K562 (cell line): Measurements from ENCODE around the gene SPATA25. TPM values are rescaled to one million over a fixed set of nuclear protein-coding genes. Genes with fewer than 3 reads are reported as not detected.

Source experiments
- AFF4 ChIP-seq: sonication (generic); formaldehyde crosslinking; IDR thresholded peaks from 2 replicates; pipeline ENCODE4 v1.8.0; 2023; ENCODE audit warnings: mild to moderate bottlenecking, missing genetic modification reagents
- CEBPG ChIP-seq, 3 experiments: fragments of 200-800 bp in 1 of 3; sonication (Bioruptor generic) in 1 of 3; sonication (generic) in 1 of 3; formaldehyde crosslinking in 1 of 3; IDR thresholded peaks in 2 of 3; conservative IDR thresholded peaks in 1 of 3; 2 replicates each; pipeline versions ENCODE4 v1.6.1 to v1.8.0; 2016 to 2022; ENCODE audit warnings: missing compliant biosample characterization in 2 of 3, missing genetic modification characterization in 2 of 3, mild to moderate bottlenecking in 1 of 3, missing genetic modification reagents in 1 of 3
- CTCF ChIP-seq, 3 experiments: IDR thresholded peaks in 2 of 3; conservative IDR thresholded peaks in 1 of 3; 2 replicates each; pipeline ENCODE4 v1.5.1; 2011 to 2012; ENCODE audit warnings: low read length in 3 of 3, mild to moderate bottlenecking in 3 of 3, control low read depth in 2 of 3, improper control_type of control experiment in 1 of 3, inconsistent platforms in 1 of 3, low read depth in 1 of 3, mixed read lengths in 1 of 3, moderate library complexity in 1 of 3; ENCODE audit not compliant: insufficient read depth in 2 of 3
- DPF2 ChIP-seq: fragments of 450-650 bp; IDR thresholded peaks from 2 replicates; pipeline ENCODE4 v1.6.1; 2016
- HDAC2 ChIP-seq: fragments of 450-650 bp; IDR thresholded peaks from 2 replicates; pipeline ENCODE4 v1.6.1; 2016; ENCODE audit warnings: mild to moderate bottlenecking
- MBD2 ChIP-seq: sonication (generic); IDR thresholded peaks from 2 replicates; pipeline ENCODE4 v1.6.1; 2016; ENCODE audit warnings: low read depth, borderline replicate concordance
- MCM7 ChIP-seq, 2 experiments: fragments of 450-650 bp; IDR thresholded peaks; 2 replicates each; pipeline ENCODE4 v1.6.1; 2016 to 2018
- NUFIP1 ChIP-seq: fragments of 450-650 bp; IDR thresholded peaks from 2 replicates; pipeline ENCODE4 v1.6.1; 2018; ENCODE audit not compliant: partially characterized antibody
- TEAD1 ChIP-seq, 2 experiments: fragments of 450-650 bp in 1 of 2; sonication (generic) in 1 of 2; formaldehyde crosslinking; IDR thresholded peaks; 2 replicates each; pipeline versions ENCODE4 v1.4.0 to v1.8.0; 2020 to 2022; ENCODE audit warnings: mild to moderate bottlenecking in 2 of 2, missing genetic modification reagents in 1 of 2
- TRIM25 ChIP-seq: fragments of 450-650 bp; IDR thresholded peaks from 2 replicates; pipeline ENCODE4 v1.7.0; 2016; ENCODE audit warnings: borderline replicate concordance
- VEZF1 ChIP-seq: fragments of 200-800 bp; sonication (Bioruptor generic); IDR thresholded peaks from 2 replicates; pipeline ENCODE4 v1.6.1; 2017; ENCODE audit warnings: missing genetic modification characterization, missing compliant biosample characterization
- ZBTB11 ChIP-seq, 3 experiments: fragments of 200-800 bp in 1 of 3; fragments of 250-450 bp in 1 of 3; fragments of 450-650 bp in 1 of 3; sonication (Bioruptor Pico) in 1 of 3; sonication (Bioruptor generic) in 1 of 3; formaldehyde crosslinking in 1 of 3; IDR thresholded peaks; 2 replicates each; pipeline versions ENCODE4 v1.6.1 to v1.8.0; 2016 to 2022; ENCODE audit warnings: mild to moderate bottlenecking in 2 of 3, missing genetic modification characterization in 2 of 3, missing compliant biosample characterization in 1 of 3, moderate library complexity in 1 of 3
- polyA plus RNA-seq, 8 experiments: library from polyadenylated mRNA; depleted of rRNA in 4 of 8; stranded (reverse) in 5 of 8; unstranded in 3 of 8; fragments of >200 nt; fragmentation: Nextera tagmentation in 2 of 8; fragmentation: Illumina TruSeq in 1 of 8; extraction: Ambion mirVana in 2 of 8; extraction: Trizol in 1 of 8; gene quantifications; 2 replicates each; pipeline versions ENCODE4 v1.2.1 to v1.2.3, GENCODE V29; 2011 to 2014; ENCODE audit warnings: inconsistent platforms in 1 of 8, missing spikeins in 1 of 8
- total RNA-seq, 7 experiments: library from RNA; depleted of rRNA in 6 of 7; stranded (reverse); fragments of >200 nt in 6 of 7; fragmentation: Illumina TruSeq in 2 of 7; extraction: Trizol in 2 of 7; gene quantifications; 2 replicates each; pipeline versions ENCODE4 v1.2.1 to v1.2.3, GENCODE V29; 2011 to 2021; ENCODE audit warnings: low replicate concordance in 1 of 7

SPATA25 gene
- total and polyA plus RNA-seq, 9 of the 15 experiments (the other 6 are each of a cell fraction or from before 2014, with no cell fraction given) = 0.21 to 0.95 (median 0.53) TPM; not detected in 3

- TF ChIP-seq TRIM25 (0 out of 2 replicates have a peak, but pooled peaks have one; percentile 2), HDAC2 (0 out of 2 replicates have a peak, but pooled peaks have one; percentile 30), MCM7 (IDR thresholded peaks at IDR 0.05) (no peak), NUFIP1 (no peak), ZBTB11 (CRISPR knock-in tag; IDR thresholded peaks at IDR 0.05) (peak in 1 of 3 experiments; percentile 72; a peak in 1 of 6 replicates), DPF2 (peak; percentile 84), MBD2 (no peak), VEZF1 (CRISPR knock-in tag) (peak; percentile 66), TEAD1 (CRISPR knock-in tag; IDR thresholded peaks at IDR 0.05) (0 out of 4 replicates have a peak, but pooled peaks of 1 of the 2 experiments have one; percentile 46), CTCF (IDR thresholded peaks at IDR 0.05 in 2 of 3, conservative IDR thresholded peaks at IDR 0.05 in 1 of 3; ENCODE audit: insufficient read depth in 2 of 3, low read depth in 1 of 3, low read length in 3 of 3) (no peak), AFF4 (CRISPR knock-in tag) (no peak), CEBPG (CRISPR knock-in tag; IDR thresholded peaks at IDR 0.05) (peak; percentile 98), CEBPG (tag; conservative IDR thresholded peaks at IDR 0.05 in 1 of 2, IDR thresholded peaks at IDR 0.05 in 1 of 2) (peak; percentile 95 to 99)
Measured at GRCh38 chr20:45910670-45911485, 23.5 kb upstream of the SPATA25 start (continued).
